GM18519 (cell line): ENCODE results near the gene FAM25G.

ENCODE experiments used
- ATAC-seq: cut with Tn5 transposase; IDR thresholded peaks from one replicate; pipeline ENCODE4 v1.9.1; 2021; ENCODE audit warnings: mild to moderate bottlenecking, moderate library complexity; ENCODE audit not compliant: unreplicated experiment, low FRiP score

Gene FAM25G

DNA sequence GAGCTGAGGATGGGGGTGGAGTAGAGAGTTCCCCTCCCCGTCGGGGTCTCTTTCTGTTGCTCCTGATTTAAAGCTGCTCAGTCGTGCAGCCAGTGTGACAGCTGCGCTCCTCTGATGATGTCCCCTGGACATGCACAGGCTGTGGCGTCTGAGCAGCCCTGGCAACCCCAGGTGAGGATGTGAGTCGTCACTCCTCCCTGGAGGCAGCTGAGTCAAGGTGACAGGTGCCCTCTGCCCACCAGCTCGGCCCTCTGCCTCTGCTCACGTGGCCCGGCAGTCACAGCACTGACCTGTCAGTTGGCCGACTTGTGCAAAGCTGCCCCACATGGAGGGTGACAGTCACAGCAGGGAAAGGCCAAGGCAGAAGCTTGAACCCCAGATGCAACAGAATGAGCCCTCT lies 41.5 kb downstream of the FAM25G start:
- ATAC-seq: no peak

GRCh38 chr10:47449102-47449978 lies 42.2 kb downstream of the FAM25G start:
- ATAC-seq: no peak

- ATAC-seq: no peak
Measured at GRCh38 chr10:47447705-47448104, 43.8 kb downstream of the FAM25G start.

DNA sequence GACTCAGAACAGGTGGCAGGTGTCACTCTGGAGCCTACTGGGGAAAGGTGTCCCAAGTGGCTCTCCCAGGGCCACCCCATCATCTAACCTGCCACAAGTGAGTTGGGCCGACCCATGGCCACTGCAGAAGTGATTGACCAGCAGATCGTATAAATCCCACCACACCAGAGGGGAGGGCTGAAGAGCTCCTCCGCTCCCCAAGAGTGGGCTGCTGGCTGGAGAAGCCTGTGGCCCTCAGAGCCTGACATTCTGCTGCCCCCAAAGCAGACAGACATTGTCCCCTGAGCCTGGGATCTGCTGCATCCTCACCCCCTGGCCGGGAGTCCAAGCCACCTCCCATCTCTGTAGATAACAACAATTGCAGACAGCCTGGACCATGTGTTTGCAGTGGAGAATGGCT lies 44.3 kb downstream of the FAM25G start:
- no peak for ATAC-seq

DNA sequence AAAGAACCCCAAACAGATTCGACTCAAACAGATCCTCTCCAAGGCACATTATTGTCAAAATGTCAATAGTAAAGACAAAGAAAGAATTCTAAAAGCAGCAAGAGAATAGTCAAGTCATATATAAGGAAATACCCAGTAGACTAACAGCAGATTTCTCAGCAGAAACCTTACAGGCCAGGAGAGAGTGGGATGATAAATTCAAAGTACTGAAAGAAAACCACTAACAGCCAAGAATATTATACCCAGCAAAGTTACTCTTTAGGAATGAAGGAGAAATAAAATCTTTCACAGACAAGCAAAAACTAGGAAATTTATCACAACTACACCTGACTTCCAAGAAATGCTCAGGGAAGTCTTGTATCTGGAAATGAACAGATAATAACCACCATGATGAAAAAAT lies 45.8 kb downstream of the FAM25G start:
- no peak for ATAC-seq

DNA sequence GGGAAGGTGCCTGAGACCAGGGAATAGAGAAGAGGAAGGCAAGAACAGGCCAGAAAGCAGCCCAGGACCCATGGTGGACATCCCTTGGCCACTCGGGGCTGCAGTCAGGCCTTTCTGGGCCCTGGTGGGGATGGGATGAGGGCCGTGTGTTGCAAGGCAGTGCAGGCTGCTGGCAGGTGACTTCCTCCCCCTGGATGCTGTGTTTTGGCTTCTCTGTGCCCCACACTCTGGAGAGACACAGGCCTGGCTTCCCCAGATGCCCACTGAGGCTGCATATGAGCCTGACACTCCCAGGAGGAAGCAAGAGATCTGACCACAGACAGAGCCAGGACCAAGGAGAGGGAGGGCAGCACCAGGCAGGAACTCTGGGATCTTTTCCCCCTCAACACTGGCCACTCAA lies 47.5 kb downstream of the FAM25G start:
- ATAC-seq: no peak

- ATAC-seq: no peak
Measured at GRCh38 chr10:47443145-47443544, 48.4 kb downstream of the FAM25G start.

- ATAC-seq: no peak
Measured at GRCh38 chr10:47442351-47442750, 49.1 kb downstream of the FAM25G start.

- no peak for ATAC-seq
Measured at GRCh38 chr10:47441938-47442337, 49.6 kb downstream of the FAM25G start.

DNA sequence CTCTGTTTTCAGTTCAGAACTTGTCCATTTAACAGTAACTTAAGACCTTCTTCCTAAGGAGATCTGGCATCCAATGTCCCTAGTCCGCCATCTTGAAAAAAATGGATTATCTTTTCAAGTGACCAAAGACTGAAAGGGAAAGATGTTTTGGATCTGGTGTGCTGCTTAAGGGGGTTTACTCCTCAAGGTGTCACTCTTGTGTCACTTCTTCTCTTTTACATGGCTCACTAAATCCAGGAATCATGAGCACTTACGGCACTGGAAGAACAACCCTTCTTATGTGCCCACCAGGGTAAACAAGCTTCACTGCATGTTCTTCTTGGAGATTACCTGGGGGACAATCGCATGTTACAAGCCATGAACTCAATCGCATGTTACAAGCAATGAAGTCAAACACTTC lies 51.3 kb downstream of the FAM25G start:
- ATAC-seq: no peak

DNA sequence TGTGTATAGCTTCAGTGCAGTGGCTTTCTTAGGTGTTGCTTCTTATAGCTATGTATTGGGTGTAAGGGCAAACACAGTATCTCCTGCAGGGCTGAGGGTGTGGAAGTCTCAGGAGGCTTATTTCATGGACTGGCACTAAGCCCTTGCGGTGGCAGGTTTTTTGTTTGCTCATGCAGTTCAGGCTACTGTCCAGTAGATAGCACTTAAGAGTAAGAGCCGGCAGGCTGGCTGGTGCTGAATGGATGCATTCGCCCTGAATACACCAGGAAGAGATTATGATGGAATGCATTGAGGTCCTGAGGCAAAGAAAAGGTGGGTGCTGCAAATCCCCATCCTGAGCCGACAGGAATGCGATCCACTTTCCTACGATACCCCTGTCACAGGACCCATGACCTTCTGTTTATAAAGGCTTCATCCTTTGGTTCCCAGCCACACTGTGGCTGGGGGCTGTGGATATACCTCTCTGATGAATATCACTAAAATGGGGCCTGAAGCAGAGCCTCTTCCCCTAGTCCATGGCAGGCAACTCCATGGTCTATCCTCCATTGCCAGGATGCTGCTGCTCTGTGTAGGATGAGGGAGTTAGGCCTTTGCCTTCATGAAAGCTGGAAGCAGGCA lies 52.5 kb downstream of the FAM25G start:
- ATAC-seq: no peak
